ENCODE measurements around the gene ECM1.

Gene ECM1

GRCh38 chr1:150507912-150508864 lies at the start of gene ECM1:
TSS of gene ECM1 (plus strand) at chr1:150508109. CDS start at chr1:150508210, 101 bp downstream.
- no peak for DNase-seq

- peak; percentile 46 for DNase-seq
Measured at GRCh38 chr1:150464422-150464826, 43.5 kb upstream of the ECM1 start.

- DNase-seq: no peak
Measured at GRCh38 chr1:150466964-150467363, 40.9 kb upstream of the ECM1 start.

GRCh38 chr1:150469291-150469690 lies 38.6 kb upstream of the ECM1 start:
- no peak for DNase-seq

- no peak for DNase-seq
Measured at GRCh38 chr1:150472601-150473200, 35.2 kb upstream of the ECM1 start.

- DNase-seq: no peak
Measured at GRCh38 chr1:150473659-150474058, 34.2 kb upstream of the ECM1 start.

GRCh38 chr1:150474869-150475268 lies 33.0 kb upstream of the ECM1 start:
- DNase-seq: no peak

GRCh38 chr1:150476754-150477153 lies 31.2 kb upstream of the ECM1 start:
- DNase-seq: no peak

GRCh38 chr1:150477320-150477719 lies 30.6 kb upstream of the ECM1 start:
- DNase-seq: no peak

- DNase-seq: no peak
Measured at GRCh38 chr1:150477733-150478132, 30.2 kb upstream of the ECM1 start.

GRCh38 chr1:150479370-150479769 lies 28.5 kb upstream of the ECM1 start:
- DNase-seq: no peak

- no peak for DNase-seq
Measured at GRCh38 chr1:150479927-150480352, 28.0 kb upstream of the ECM1 start.

GRCh38 chr1:150484431-150484830 lies 23.5 kb upstream of the ECM1 start:
- DNase-seq: no peak

- DNase-seq: no peak
Measured at GRCh38 chr1:150484861-150485260, 23.0 kb upstream of the ECM1 start.

- DNase-seq: peak; percentile 99
Measured at GRCh38 chr1:150486966-150487762, 20.7 kb upstream of the ECM1 start, which contains the start of gene TARS2. TSS of gene TARS2 (plus strand) at chr1:150487419. CDS start at chr1:150487451, 32 bp downstream.

- DNase-seq: no peak
Measured at GRCh38 chr1:150487763-150488115, 20.2 kb upstream of the ECM1 start.

GRCh38 chr1:150493175-150493574 lies 14.7 kb upstream of the ECM1 start:
- DNase-seq: no peak

- no peak for DNase-seq
Measured at GRCh38 chr1:150498342-150498741, 9.6 kb upstream of the ECM1 start.

- DNase-seq: no peak
Measured at GRCh38 chr1:150505431-150505830, 2.5 kb upstream of the ECM1 start.

GRCh38 chr1:150508982-150509381 lies 1.1 kb downstream of the ECM1 start:
- no peak for DNase-seq

GRCh38 chr1:150511551-150511950 lies 3.6 kb downstream of the ECM1 start:
- no peak for DNase-seq

- DNase-seq: no peak
Measured at GRCh38 chr1:150511985-150512660, 4.2 kb downstream of the ECM1 start.

- DNase-seq: no peak
Measured at GRCh38 chr1:150512846-150513245, 4.9 kb downstream of the ECM1 start.

Measured in NCI-H1694 treated with DMSO at 0.1 percent for 48 hours (cell line).